Sigmoid colon (tissue), 4 donors: ENCODE results near the gene DGAT2L6.

Experiments
- CTCF ChIP-seq, 4 experiments: fragments of 450-650 bp in 3 of 4; fragments of 200-600 bp in 1 of 4; IDR thresholded peaks; one replicate each; pipeline ENCODE4 v1.5.1; 2016 to 2019; ENCODE audit warnings: antibody characterized with exemption in 4 of 4, mild to moderate bottlenecking in 3 of 4, moderate library complexity in 2 of 4
- EP300 ChIP-seq, 4 donors: sonication (generic); formaldehyde crosslinking; IDR thresholded peaks; one replicate each; pipeline ENCODE4 v1.6.1; 2017; ENCODE audit warnings: antibody characterized with exemption in 4 of 4
- POLR2A ChIP-seq, 2 donors: fragments of 450-650 bp; IDR thresholded peaks; one replicate each; pipeline ENCODE4 v1.6.1; 2016; ENCODE audit warnings: antibody characterized with exemption in 2 of 2, mild to moderate bottlenecking in 2 of 2, moderate library complexity in 2 of 2
- POLR2AphosphoS5 ChIP-seq, 4 donors: sonication (generic); formaldehyde crosslinking; IDR thresholded peaks; one replicate each; pipeline ENCODE4 v1.6.1; 2017; ENCODE audit warnings: antibody characterized with exemption in 4 of 4

GRCh38 chrX:70244881-70245280, 67.6 kb downstream of the DGAT2L6 start:
- no peak for TF ChIP-seq CTCF (IDR thresholded peaks at IDR 0.05)
- TF ChIP-seq POLR2AphosphoS5 (IDR thresholded peaks at IDR 0.05) = no peak
- no peak for TF ChIP-seq EP300 (IDR thresholded peaks at IDR 0.05)
- TF ChIP-seq POLR2A (IDR thresholded peaks at IDR 0.05) = no peak
